AG04450 (cell line): Measurements from ENCODE around the gene MEGF11. TPM values are rescaled to one million over a fixed set of nuclear protein-coding genes. Genes with fewer than 3 reads are reported as not detected.

ENCODE experiments used
- CTCF ChIA-PET: fragments of 300-600, 350-600 bp; formaldehyde crosslinking; extraction: SDS; loops from one replicate; lab custom pipeline; 2022; ENCODE audit warnings: antibody characterized with exemption, inconsistent platforms; lab: Charles Lee
- POLR2A ChIA-PET: fragments of 350-600 bp; formaldehyde crosslinking; extraction: SDS; loops from one replicate; lab custom pipeline; 2021; ENCODE audit warnings: antibody characterized with exemption, inconsistent platforms; lab: Yijun Ruan, JAX
- DNase-seq: peaks from one replicate; pipeline ENCODE4 v3.0.0-alpha.2; 2011; ENCODE audit warnings: low read depth, low spot score
- H3K27ac ChIP-seq: one replicate; pipeline ENCODE4 v1.5.1; 2012; ENCODE audit warnings: low read depth, low read length, control low read depth
- H3K27me3 ChIP-seq: one replicate; pipeline ENCODE4 v1.6.0; 2012; ENCODE audit warnings: low read length; ENCODE audit not compliant: control insufficient read depth, insufficient read depth
- H3K4me3 ChIP-seq: 2 replicates; pipeline ENCODE4 v1.5.1; 2011; ENCODE audit warnings: mild to moderate bottlenecking, low read depth, low read length, control low read depth
- H3K9me3 ChIP-seq: 2 replicates; pipeline ENCODE4 v1.5.1; 2012; ENCODE audit warnings: low read length; ENCODE audit not compliant: control insufficient read depth, insufficient read depth
- CTCF ChIP-seq: IDR thresholded peaks from 2 replicates; pipeline ENCODE4 v1.5.1; 2011; ENCODE audit warnings: low read depth, low read length, control low read depth, inconsistent platforms
- polyA plus RNA-seq: library from polyadenylated mRNA; depleted of rRNA; stranded (reverse); fragments of >200 nt; gene quantifications from 2 replicates; pipeline ENCODE4 v1.2.3, GENCODE V29; 2011

MEGF11 gene
- polyA plus RNA-seq, 1 experiment = not detected

GRCh38 chr15:65923264-65923663 lies 330.3 kb downstream of the MEGF11 start:
- ChIA-PET CTCF (interaction anchor here (0.6 kb wide), 1 partner anchor 333 kb away, joined by 3 read pairs; no protein-coding TSS in a partner anchor), POLR2A (no interaction called here)
- H3K9me3 ChIP-seq = no peaks in the 10 kb centered on the region
- H3K27me3 ChIP-seq = peaks cover 5% of the 10 kb centered on the region
- no peak for DNase-seq
- H3K4me3 ChIP-seq = no peak overlapping the region
- TF ChIP-seq CTCF = no peak
- no peak overlapping the region for H3K27ac ChIP-seq

- ChIA-PET CTCF (interaction anchor here (1.5 kb wide), 1 partner anchor 329 kb away, joined by 3 read pairs; no protein-coding TSS in a partner anchor), POLR2A (no interaction called here)
- no peaks in the 10 kb centered on the region for H3K9me3 ChIP-seq
- no peak overlapping the region for H3K4me3 ChIP-seq
- no peak overlapping the region for H3K27ac ChIP-seq
- H3K27me3 ChIP-seq = peaks cover 5% of the 10 kb centered on the region
- DNase-seq = no peak
- TF ChIP-seq CTCF = no peak
Observed at GRCh38 chr15:65922621-65923020, 330.9 kb downstream of the MEGF11 start.

- Histone ChIP-seq H3K27me3 (peaks cover 5% of the 10 kb centered on the region), H3K9me3 (no peaks in the 10 kb centered on the region), H3K4me3 (no peak overlapping the region), H3K27ac (no peak overlapping the region)
- ChIA-PET CTCF (interaction anchor here (1.5 kb wide), 1 partner anchor 330 kb away, joined by 3 read pairs; no protein-coding TSS in a partner anchor), POLR2A (no interaction called here)
- TF ChIP-seq CTCF = no peak
- DNase-seq = no peak
Observed at GRCh38 chr15:65921780-65922179, 331.8 kb downstream of the MEGF11 start.

GRCh38 chr15:65920825-65921309 lies 332.7 kb downstream of the MEGF11 start:
- Histone ChIP-seq H3K4me3 (no peak overlapping the region), H3K9me3 (no peaks in the 10 kb centered on the region), H3K27ac (no peak overlapping the region), H3K27me3 (peaks cover 5% of the 10 kb centered on the region)
- CTCF ChIA-PET = interaction anchor here (0.6 to 0.7 kb wide), 3 partner anchors 58 to 519 kb away, joined by 3 read pairs; no protein-coding TSS in a partner anchor
- no peak for DNase-seq
- no peak for TF ChIP-seq CTCF
- POLR2A ChIA-PET = no interaction called here

GRCh38 chr15:65920121-65920520 lies 333.4 kb downstream of the MEGF11 start:
- Histone ChIP-seq H3K27me3 (peaks cover 5% of the 10 kb centered on the region), H3K4me3 (no peak overlapping the region), H3K27ac (no peak overlapping the region), H3K9me3 (no peaks in the 10 kb centered on the region)
- no peak for TF ChIP-seq CTCF
- no peak for DNase-seq
- ChIA-PET POLR2A (no interaction called here), CTCF (no interaction called here)
